GM18867 (cell line): Measurements from ENCODE around the gene ACTRT2.

Source experiments
- ATAC-seq: cut with Tn5 transposase; IDR thresholded peaks from one replicate; pipeline ENCODE4 v1.9.1; 2021; ENCODE audit warnings: mild to moderate bottlenecking, moderate library complexity; ENCODE audit not compliant: unreplicated experiment

ACTRT2 gene

GRCh38 chr1:3015744-3016143, 5.5 kb upstream of the ACTRT2 start:
- ATAC-seq, result no peak

- no peak for ATAC-seq
Observed at GRCh38 chr1:3016641-3017439, 4.4 kb upstream of the ACTRT2 start.

DNA sequence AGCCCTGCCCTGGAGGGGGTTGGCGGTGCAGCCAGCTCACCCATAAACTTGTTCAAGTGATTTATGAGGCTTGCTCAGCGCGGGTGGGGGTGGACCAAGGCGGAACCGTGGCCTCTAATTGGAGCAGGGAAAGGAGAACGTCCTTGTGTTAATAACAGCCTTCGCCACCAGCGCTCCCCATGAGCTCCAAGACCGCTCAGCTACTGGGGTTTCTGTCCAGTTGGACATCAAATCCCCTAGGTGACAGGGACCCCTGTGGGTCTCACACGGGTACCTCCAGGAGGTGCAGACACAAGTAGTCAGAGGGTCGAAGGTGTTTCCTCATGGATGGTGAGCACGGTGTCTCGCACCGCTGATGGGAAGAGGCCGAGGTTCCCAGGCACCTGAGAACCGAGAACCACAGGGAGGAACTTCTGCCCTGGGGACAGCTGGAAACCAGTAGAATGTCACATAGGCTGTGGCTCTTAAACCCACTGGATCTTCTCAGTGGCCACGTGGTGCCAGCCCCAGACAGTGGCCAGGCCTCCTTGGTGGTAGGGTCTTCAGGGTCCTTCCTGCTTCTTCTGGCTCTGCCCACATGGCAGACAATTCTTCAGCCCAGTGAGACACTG, 3.7 kb upstream of the ACTRT2 start:
- ATAC-seq, result no peak

DNA sequence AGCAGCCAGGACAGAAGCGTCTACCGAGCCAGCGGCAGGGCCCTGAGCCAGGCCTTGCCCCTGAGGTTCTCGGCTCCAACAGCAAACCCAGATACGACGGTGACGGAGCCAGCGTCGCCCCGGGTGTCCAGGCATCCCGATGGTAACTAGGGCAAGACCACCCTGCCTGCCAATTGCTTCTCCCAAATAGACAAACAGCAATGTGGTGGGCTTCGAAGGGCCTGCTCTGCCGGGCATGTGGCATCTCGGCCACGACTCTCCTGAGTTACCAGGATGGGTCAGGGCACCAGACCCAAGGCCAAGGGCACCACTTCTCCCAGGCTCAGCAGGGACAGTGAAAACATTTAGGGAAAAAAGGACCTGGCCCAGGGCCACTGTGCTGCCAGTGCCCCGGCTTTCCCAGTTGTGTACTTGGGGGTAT, 3.2 kb upstream of the ACTRT2 start:
- ATAC-seq, result no peak

DNA sequence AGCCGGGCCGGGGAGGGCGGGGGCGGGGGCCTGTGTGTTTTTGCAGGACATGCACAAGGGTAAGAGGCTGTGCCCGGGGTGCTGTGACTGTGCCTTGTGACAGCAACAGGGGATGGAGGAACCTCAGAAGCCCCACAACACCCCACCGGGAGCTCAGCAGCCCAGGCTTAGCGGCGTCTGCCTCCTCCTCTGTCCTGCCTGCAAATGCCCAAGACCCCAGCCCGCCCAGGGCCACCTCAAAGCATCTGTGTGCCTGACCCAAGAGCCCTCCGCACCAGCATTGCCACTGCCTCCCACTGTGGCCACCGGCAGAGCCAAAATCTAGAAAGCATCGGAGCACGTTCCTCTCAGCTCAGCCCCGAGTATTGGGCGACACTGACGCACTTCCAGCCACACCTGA, 2.7 kb upstream of the ACTRT2 start:
- no peak for ATAC-seq

GRCh38 chr1:3019007-3019515, 2.2 kb upstream of the ACTRT2 start:
- no peak for ATAC-seq

DNA sequence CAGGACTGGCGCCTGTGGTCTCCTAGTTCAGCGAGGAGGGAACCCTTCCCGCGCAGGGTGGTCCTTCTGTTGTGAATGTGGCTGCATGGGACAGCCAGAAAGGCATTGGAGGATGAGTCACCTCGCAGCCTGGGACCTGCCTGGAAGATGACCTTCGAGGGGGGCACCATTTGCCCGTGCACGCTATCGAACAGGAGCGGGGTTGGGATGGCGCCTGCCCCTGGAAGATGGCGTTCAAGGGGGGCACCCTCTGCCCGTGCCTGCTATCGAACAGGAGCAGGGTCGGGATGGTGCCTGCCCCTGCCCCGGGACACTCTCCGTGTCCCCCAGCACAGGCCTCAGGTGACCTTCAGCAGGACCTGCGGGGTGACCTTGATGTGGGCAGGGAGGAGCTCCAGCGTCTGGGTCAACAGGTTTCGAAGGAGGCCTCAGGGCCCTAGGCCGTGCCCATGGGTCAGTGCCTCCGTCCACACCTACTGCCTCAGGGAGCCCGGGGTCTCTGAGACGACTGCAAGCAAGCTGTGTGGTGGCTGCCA, 1.7 kb upstream of the ACTRT2 start:
- ATAC-seq, result no peak

DNA sequence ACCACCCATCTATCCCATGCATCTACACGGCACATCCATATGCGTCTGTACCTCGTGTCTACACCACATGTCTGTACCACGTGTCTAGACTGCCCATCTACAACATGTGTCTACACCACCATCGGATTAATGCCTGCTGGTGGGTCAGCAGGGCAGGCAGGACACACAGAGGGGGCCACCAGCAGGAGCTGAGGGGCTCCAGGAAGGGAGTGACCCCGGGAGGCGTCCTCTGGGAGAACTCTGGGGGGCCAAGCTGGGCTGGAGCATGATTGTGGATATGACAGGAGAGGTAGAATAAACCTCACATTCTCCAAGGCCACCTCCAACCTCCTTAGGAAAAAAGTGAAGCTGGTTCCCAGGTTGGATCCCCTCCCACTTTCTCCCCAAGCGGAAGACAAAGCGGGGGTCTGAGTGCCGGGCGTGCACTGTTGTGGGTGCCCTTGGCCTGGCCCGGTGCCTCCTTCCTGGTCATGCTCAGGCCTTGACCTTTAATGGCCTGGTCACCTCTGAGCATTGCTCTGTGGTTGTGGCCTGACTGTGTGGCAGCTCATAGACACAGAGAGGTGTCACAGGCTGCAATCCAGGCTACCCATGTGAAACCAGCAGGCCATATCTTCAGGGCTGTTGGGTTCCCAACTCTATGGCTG, 881 bp upstream of the ACTRT2 start:
- ATAC-seq, result no peak

- ATAC-seq, result no peak
Observed at GRCh38 chr1:3021801-3022401, 634 bp downstream of the ACTRT2 start.

- ATAC-seq, result no peak
Observed at GRCh38 chr1:3022511-3022973, 1.3 kb downstream of the ACTRT2 start.

DNA sequence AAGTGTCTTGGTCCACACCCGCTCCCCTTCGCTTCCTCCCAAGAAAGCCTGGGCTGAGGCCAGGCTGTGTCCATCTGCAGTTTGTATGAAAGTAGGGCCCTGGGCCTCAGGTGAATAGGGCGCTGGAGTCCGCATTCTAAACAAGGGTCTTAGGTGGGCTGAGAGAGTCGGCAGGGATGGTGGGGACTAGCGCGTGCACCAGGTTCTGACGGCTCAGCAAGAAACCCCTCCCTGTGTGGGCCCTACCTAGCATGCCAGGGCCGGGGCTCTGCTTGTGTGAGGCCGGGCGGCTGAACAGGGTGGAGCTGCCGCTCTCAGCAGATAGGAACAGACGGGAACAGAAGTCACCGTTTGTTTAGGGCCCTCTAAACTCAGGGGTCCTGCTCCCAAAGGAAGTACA, 1.7 kb downstream of the ACTRT2 start:
- ATAC-seq, result no peak

- no peak for ATAC-seq
Observed at GRCh38 chr1:3024019-3024418, 2.8 kb downstream of the ACTRT2 start.

- ATAC-seq, result no peak
Observed at GRCh38 chr1:3024588-3024987, 3.3 kb downstream of the ACTRT2 start.

- no peak for ATAC-seq
Observed at GRCh38 chr1:3026124-3026523, 4.9 kb downstream of the ACTRT2 start.

DNA sequence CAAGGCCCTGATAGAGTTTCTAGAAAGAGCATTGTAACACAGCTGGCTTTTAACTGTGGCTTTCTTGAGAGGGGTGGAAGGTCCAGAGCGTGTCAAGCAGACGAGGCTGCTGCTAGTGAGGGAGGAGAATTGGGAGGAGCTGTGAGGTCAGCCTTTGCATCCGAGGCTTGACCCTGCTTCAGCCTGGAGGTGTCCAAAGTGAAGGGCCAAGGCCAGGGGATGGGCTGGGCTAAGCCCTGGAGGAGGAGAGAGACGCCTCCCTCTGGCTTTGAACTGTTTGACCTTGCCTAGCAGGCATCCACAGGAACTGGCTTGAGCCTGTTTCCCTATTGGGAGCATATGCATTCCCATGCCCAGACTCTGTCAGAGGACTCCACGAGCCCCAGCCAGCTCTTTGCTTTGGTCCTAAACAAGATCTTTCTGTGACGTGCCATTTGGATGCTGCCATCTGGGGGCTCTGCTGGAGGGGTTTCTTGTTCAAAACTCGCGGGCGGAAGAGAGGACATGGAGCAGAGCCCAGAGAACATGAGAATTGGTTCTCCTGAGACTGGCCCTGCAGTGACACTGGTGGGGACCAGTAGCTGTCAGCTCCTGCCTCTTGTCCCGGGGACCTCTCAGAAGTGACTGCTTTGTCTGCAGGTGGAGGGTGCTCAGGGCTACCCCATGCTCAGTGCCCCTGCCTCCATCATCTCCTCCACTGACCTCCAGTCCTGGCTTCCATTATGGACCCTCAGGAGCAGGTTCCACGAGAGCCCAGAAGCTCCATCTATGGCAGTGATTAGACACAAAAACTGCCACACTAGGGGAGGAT, 5.5 kb downstream of the ACTRT2 start:
- ATAC-seq, result no peak

- no peak for ATAC-seq
Observed at GRCh38 chr1:3027611-3028371, 6.5 kb downstream of the ACTRT2 start.

- ATAC-seq, result no peak
Observed at GRCh38 chr1:3028531-3029282, 7.4 kb downstream of the ACTRT2 start.

GRCh38 chr1:3029481-3029961, 8.3 kb downstream of the ACTRT2 start:
- ATAC-seq, result no peak
